Kidney glomerular epithelial cell (primary cell): ENCODE data around the gene TPCN1.
"Not testable (repeated sequence)": the region's sequence is repeated elsewhere in the genome, so short reads cannot be mapped to it uniquely, and the experiment has no call there.

Experiments used
- DNase-seq: peaks from one replicate; lab custom pipeline; 2025; lab: John Stamatoyannopoulos, UW

The TPCN1 gene

GRCh38 chr12:113196990-113197389, 24.3 kb upstream of the TPCN1 start:
- peak; percentile 61 for DNase-seq

GRCh38 chr12:113197518-113198077, 23.7 kb upstream of the TPCN1 start:
- no peak for DNase-seq

- peak; percentile 87 for DNase-seq
These were observed 23.0 kb upstream of the TPCN1 start for GRCh38 chr12:113198296-113198695.

GRCh38 chr12:113200021-113200797, 21.1 kb upstream of the TPCN1 start:
- DNase-seq, result no peak

GRCh38 chr12:113201187-113202177, 19.8 kb upstream of the TPCN1 start:
- DNase-seq, result no peak

- no peak for DNase-seq
These were observed 18.8 kb upstream of the TPCN1 start for GRCh38 chr12:113202300-113203075.

- no peak for DNase-seq
These were observed 17.2 kb upstream of the TPCN1 start for GRCh38 chr12:113203852-113204760.

GRCh38 chr12:113204804-113205203, 16.5 kb upstream of the TPCN1 start:
- DNase-seq, result peak; percentile 82

GRCh38 chr12:113206802-113207201, 14.5 kb upstream of the TPCN1 start:
- DNase-seq, result not testable (repeated sequence)

GRCh38 chr12:113207613-113208040, 13.6 kb upstream of the TPCN1 start:
- no peak for DNase-seq

GRCh38 chr12:113208041-113208934, 13.0 kb upstream of the TPCN1 start:
- DNase-seq, result no peak

GRCh38 chr12:113211160-113211559, 10.1 kb upstream of the TPCN1 start:
- DNase-seq, result no peak

GRCh38 chr12:113214895-113215400, 6.3 kb upstream of the TPCN1 start:
- peak; percentile 91 for DNase-seq

GRCh38 chr12:113216027-113216426, 5.2 kb upstream of the TPCN1 start:
- no peak for DNase-seq

GRCh38 chr12:113220593-113221180, 577 bp upstream of the TPCN1 start:
- no peak for DNase-seq

GRCh38 chr12:113221997-113222729, 899 bp downstream of the TPCN1 start:
- DNase-seq, result peak; percentile 44

GRCh38 chr12:113222730-113223531, 1.7 kb downstream of the TPCN1 start:
- peak; percentile 88 for DNase-seq
